IMR-90 (cell line): ENCODE measurements around the gene ISOC2.

Experiments
- BHLHE40 ChIP-seq: fragments of 150-350 bp; IDR thresholded peaks from 2 replicates; pipeline ENCODE4 v1.6.1; 2016; ENCODE audit warnings: mild to moderate bottlenecking, low read depth, low read length
- CEBPB ChIP-seq: IDR thresholded peaks from 2 replicates; pipeline ENCODE4 v1.6.1; 2012; ENCODE audit warnings: low read depth, low read length, improper control_type of control experiment
- CHD1 ChIP-seq: IDR thresholded peaks from 2 replicates; pipeline ENCODE4 v1.6.1; 2012; ENCODE audit warnings: low read depth, low read length, improper control_type of control experiment
- FOS ChIP-seq: fragments of 150-350 bp; IDR thresholded peaks from 2 replicates; pipeline ENCODE4 v1.6.1; 2016; ENCODE audit warnings: low read depth, low read length
- NFE2L2 ChIP-seq: fragments of 150-350 bp; IDR thresholded peaks from 2 replicates; pipeline ENCODE4 v1.6.1; 2016; ENCODE audit warnings: low read depth, mild to moderate bottlenecking, low read length
- POLR2A ChIP-seq: IDR thresholded peaks from 2 replicates; pipeline ENCODE4 v1.6.1; 2012; ENCODE audit warnings: mild to moderate bottlenecking, low read depth, low read length
- RAD21 ChIP-seq: IDR thresholded peaks from 2 replicates; pipeline ENCODE4 v1.6.1; 2012; ENCODE audit warnings: low read length, improper control_type of control experiment
- RCOR1 ChIP-seq: IDR thresholded peaks from 2 replicates; pipeline ENCODE4 v1.6.1; 2012; ENCODE audit warnings: mild to moderate bottlenecking, low read length, improper control_type of control experiment; ENCODE audit not compliant: insufficient replicate concordance
- RFX5 ChIP-seq: IDR thresholded peaks from 2 replicates; pipeline ENCODE4 v1.8.0; 2012; ENCODE audit warnings: low read depth, mild to moderate bottlenecking, low read length, moderate library complexity
- SMC3 ChIP-seq: fragments of 150-350 bp; IDR thresholded peaks from 2 replicates; pipeline ENCODE4 v1.6.1; 2016; ENCODE audit warnings: low read depth, mild to moderate bottlenecking, antibody characterized with exemption, low read length, moderate library complexity
- TF ChIP-seq, protein P1 (sequence below): conservative IDR thresholded peaks from 2 replicates; pipeline ENCODE4 v1.5.1; 2012; ENCODE audit warnings: mild to moderate bottlenecking, low read depth, low read length, improper control_type of control experiment
- TF ChIP-seq, protein P2 (sequence below): fragments of 150-350 bp; IDR thresholded peaks from 2 replicates; pipeline ENCODE4 v1.6.1; 2017; ENCODE audit warnings: mild to moderate bottlenecking, antibody characterized with exemption, low read length, low read depth

DNA sequence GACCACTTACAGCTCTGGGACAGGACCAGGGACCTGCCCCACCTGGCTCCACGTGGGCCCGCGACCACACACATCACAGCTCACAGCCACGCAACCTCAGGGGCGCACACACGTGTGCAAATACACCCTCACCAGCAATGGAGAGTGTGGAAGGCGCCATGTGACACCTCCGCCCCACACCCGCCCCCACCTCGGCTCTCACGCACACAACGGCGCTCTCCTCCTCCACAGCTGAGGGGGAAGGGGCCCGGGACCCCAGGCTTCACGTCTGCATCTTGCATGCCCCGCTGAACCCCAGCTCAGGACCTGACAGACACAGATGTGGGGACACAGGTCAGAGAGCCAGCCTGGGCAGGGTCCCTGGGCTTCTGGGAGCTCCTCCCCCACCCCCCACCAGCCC is 12.0 kb downstream of the ISOC2 start:
- no peak for TF ChIP-seq RAD21
- TF ChIP-seq, protein P1, sequence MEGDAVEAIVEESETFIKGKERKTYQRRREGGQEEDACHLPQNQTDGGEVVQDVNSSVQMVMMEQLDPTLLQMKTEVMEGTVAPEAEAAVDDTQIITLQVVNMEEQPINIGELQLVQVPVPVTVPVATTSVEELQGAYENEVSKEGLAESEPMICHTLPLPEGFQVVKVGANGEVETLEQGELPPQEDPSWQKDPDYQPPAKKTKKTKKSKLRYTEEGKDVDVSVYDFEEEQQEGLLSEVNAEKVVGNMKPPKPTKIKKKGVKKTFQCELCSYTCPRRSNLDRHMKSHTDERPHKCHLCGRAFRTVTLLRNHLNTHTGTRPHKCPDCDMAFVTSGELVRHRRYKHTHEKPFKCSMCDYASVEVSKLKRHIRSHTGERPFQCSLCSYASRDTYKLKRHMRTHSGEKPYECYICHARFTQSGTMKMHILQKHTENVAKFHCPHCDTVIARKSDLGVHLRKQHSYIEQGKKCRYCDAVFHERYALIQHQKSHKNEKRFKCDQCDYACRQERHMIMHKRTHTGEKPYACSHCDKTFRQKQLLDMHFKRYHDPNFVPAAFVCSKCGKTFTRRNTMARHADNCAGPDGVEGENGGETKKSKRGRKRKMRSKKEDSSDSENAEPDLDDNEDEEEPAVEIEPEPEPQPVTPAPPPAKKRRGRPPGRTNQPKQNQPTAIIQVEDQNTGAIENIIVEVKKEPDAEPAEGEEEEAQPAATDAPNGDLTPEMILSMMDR = no peak
- no peak for TF ChIP-seq POLR2A
- no peak for TF ChIP-seq CEBPB
- no peak for TF ChIP-seq BHLHE40
- TF ChIP-seq, protein P2, sequence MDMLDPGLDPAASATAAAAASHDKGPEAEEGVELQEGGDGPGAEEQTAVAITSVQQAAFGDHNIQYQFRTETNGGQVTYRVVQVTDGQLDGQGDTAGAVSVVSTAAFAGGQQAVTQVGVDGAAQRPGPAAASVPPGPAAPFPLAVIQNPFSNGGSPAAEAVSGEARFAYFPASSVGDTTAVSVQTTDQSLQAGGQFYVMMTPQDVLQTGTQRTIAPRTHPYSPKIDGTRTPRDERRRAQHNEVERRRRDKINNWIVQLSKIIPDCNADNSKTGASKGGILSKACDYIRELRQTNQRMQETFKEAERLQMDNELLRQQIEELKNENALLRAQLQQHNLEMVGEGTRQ = no peak
- TF ChIP-seq SMC3 = no peak
- no peak for TF ChIP-seq CHD1
- no peak for TF ChIP-seq NFE2L2
- TF ChIP-seq FOS = no peak
- no peak for TF ChIP-seq RCOR1
- TF ChIP-seq RFX5 = no peak
